ENCODE measurements around the gene SHANK2.

Gene SHANK2

GRCh38 chr11:71218789-71219499 lies 33.4 kb downstream of the SHANK2 start:
- no peak for DNase-seq

- DNase-seq, result no peak
Observed at GRCh38 chr11:71215425-71215965, 36.9 kb downstream of the SHANK2 start.

- DNase-seq, result no peak
Observed at GRCh38 chr11:71214553-71215424, 37.6 kb downstream of the SHANK2 start.

- DNase-seq, result no peak
Observed at GRCh38 chr11:71213696-71214552, 38.5 kb downstream of the SHANK2 start.

- DNase-seq, result no peak
Observed at GRCh38 chr11:71212871-71213559, 39.4 kb downstream of the SHANK2 start.

- no peak for DNase-seq
Observed at GRCh38 chr11:71211631-71212030, 40.7 kb downstream of the SHANK2 start.

- DNase-seq, result no peak
Observed at GRCh38 chr11:71210861-71211260, 41.5 kb downstream of the SHANK2 start.

- no peak for DNase-seq
Observed at GRCh38 chr11:71209656-71210055, 42.7 kb downstream of the SHANK2 start.

GRCh38 chr11:71209181-71209580 lies 43.2 kb downstream of the SHANK2 start:
- DNase-seq, result no peak

GRCh38 chr11:71208011-71208774 lies 44.2 kb downstream of the SHANK2 start:
- DNase-seq, result no peak

GRCh38 chr11:71207563-71207962 lies 44.8 kb downstream of the SHANK2 start:
- DNase-seq, result no peak

- no peak for DNase-seq
Observed at GRCh38 chr11:71206186-71206585, 46.2 kb downstream of the SHANK2 start.

GRCh38 chr11:71204748-71205664 lies 47.4 kb downstream of the SHANK2 start:
- DNase-seq, result no peak

- no peak for DNase-seq
Observed at GRCh38 chr11:71204294-71204693, 48.1 kb downstream of the SHANK2 start.

GRCh38 chr11:71203681-71204080 lies 48.7 kb downstream of the SHANK2 start:
- no peak for DNase-seq

GRCh38 chr11:71202966-71203365 lies 49.4 kb downstream of the SHANK2 start:
- DNase-seq, result no peak

GRCh38 chr11:71202598-71202944 lies 49.8 kb downstream of the SHANK2 start:
- no peak for DNase-seq
